ENCODE data around the gene ADARB2.
A peak's percentile ranks its signal among the peaks of the same experiment; 100 is the strongest.

ADARB2 gene

DNA sequence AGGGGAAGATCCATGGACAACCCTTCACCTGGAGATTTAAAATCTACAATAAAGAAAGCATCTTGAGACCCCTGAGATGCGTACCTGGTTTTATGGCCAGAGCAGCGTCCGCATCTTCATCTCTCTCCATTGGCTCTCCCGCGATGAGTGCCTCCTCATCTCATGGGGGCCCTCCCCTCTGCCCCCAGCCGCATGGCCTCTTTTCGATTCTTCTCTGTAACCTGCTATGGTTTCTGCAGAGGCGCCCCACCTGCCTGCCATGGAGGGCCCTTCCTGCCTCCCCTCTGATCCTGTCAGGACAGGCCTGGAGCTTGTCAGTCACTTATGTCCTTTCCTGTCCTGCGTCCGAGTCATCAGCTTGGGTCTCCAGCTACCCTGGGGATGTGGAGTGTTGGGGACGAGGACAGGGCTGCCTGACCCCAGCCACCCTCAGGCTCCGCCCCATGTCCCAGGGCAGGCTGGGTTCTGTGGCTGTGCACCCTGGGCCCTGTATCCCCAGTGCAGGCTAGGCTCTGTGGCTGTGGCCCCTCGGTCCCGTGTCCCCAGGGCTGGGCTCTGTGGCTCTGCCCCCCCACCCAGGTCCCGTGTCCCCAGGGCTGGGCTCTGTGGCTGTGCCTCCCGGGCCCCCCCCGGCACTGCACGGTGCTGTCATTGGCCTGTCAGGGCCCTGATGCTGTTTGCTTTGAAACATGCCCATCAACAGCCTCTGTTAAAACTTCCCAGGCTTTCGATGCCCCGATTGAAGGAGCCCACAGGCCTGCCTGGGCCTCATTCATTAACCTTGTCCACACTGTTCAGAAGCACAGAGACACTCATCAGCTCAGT is 581.3 kb downstream of the ADARB2 start:
- WGBS, 2 donors (ENCODE audit: extremely low coverage in 2 of 2, insufficient read length in 2 of 2, insufficient replicate concordance in 1 of 2): no CpG with 5 or more reads among the region's 20 CpGs
- Histone ChIP-seq H2BK5ac (ENCODE audit: low read length) (peak overlapping the region; percentile 84), H3K27me3 (ENCODE audit: control insufficient read depth in 3 of 3, insufficient read depth in 3 of 3, low read depth in 1 of 3, low read length in 3 of 3) (peaks cover 0 to 21% (median 0%) of the 10 kb centered on the region in 3 experiments), H3K4me2 (ENCODE audit: insufficient read depth, low read length, poor library complexity, severe bottlenecking) (no peak overlapping the region), H3K9ac (ENCODE audit: low read depth, low read length, poor library complexity) (no peak overlapping the region), H4K91ac (ENCODE audit: low read depth, low read length, poor library complexity) (no peak overlapping the region), H3K27ac (replicated peaks; ENCODE audit: low read length) (no peak overlapping the region), H3K23ac (ENCODE audit: low read depth, low read length, poor library complexity) (peak overlapping the region; percentile 75), H4K8ac (ENCODE audit: low read depth, low read length) (no peak overlapping the region), H3K4me1 (ENCODE audit: control insufficient read depth in 2 of 2, insufficient read depth in 1 of 2, low read depth in 1 of 2, low read length in 2 of 2) (peaks cover 0 to 6% of the 10 kb centered on the region in 2 donors), H2AK5ac (ENCODE audit: low read depth, low read length) (peak overlapping the region; percentile 76), H3K4ac (ENCODE audit: low read length) (no peak overlapping the region), H2AFZ (ENCODE audit: low read length) (no peak overlapping the region), H3K36me3 (replicated peaks in 1 of 2; ENCODE audit: control insufficient read depth in 2 of 2, insufficient read depth in 2 of 2, low read length in 2 of 2) (no peaks in the 10 kb centered on the region), H3K4me3 (ENCODE audit: low read length in 2 of 2) (no peak overlapping the region), H2BK12ac (ENCODE audit: low read length) (no peak overlapping the region), H3K79me1 (ENCODE audit: low read depth, low read length) (no peaks in the 10 kb centered on the region), H2BK15ac (ENCODE audit: low read length) (no peak overlapping the region), H3K9me3 (replicated peaks in 1 of 2; ENCODE audit: control insufficient read depth in 2 of 2, insufficient read depth in 1 of 2, low read depth in 1 of 2, low read length in 2 of 2) (no peaks in the 10 kb centered on the region), H3K18ac (ENCODE audit: low read length) (peak overlapping the region; percentile 87), H3K14ac (ENCODE audit: low read length) (no peak overlapping the region), H2BK120ac (ENCODE audit: low read depth, low read length) (no peak overlapping the region)
- no peak for DNase-seq (ENCODE audit: low spot score)

DNA sequence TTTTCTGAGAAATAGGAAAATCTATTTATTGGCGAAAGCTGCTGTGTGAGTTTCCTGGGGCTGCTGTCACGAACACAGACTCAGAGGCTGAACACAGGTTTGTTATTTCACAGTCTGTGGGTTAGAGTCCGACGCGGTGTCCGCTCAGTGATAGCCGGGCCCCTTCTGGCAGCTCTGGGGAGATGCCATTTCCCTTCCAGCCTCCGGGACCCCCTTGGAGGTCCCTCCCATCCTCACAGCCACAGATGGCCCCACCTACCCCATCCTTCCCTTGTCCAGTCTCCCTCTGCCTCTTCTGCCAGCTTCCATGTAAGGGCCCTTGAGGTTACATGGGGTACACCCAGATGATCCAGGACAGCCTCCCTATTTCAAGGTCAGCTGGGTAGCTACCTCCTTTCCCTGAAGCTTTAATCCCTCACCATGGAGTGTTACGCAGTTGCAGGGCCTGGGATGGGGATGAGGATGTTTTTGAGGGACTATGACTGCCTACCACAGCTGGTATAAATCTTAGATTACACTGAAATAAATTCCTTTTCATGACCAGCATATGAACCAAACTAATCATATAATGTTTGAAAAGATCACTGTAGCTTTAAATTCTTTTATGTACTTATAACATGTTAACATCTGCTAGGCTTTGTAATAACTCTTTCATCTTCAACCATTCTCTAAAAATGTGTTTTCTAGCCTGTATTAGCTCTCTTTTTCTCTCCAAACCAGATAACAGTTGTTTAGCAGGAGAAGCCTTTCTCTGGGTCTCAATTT is 582.6 kb downstream of the ADARB2 start:
- Histone ChIP-seq H3K36me3 (replicated peaks in 1 of 2; ENCODE audit: control insufficient read depth in 2 of 2, insufficient read depth in 2 of 2, low read length in 2 of 2) (peaks cover 0 to 2% of the 10 kb centered on the region in 2 donors), H3K18ac (ENCODE audit: low read length) (no peak overlapping the region), H3K27ac (replicated peaks; ENCODE audit: low read length) (no peak overlapping the region), H3K9ac (ENCODE audit: low read depth, low read length, poor library complexity) (no peak overlapping the region), H3K4me3 (ENCODE audit: low read length in 2 of 2) (no peak overlapping the region), H2BK120ac (ENCODE audit: low read depth, low read length) (no peak overlapping the region), H2BK5ac (ENCODE audit: low read length) (no peak overlapping the region), H3K4me1 (ENCODE audit: control insufficient read depth in 2 of 2, insufficient read depth in 1 of 2, low read depth in 1 of 2, low read length in 2 of 2) (peaks cover 0 to 7% of the 10 kb centered on the region in 2 donors), H2BK12ac (ENCODE audit: low read length) (no peak overlapping the region), H3K23ac (ENCODE audit: low read depth, low read length, poor library complexity) (no peak overlapping the region), H2AFZ (ENCODE audit: low read length) (no peak overlapping the region), H3K4me2 (ENCODE audit: insufficient read depth, low read length, poor library complexity, severe bottlenecking) (no peak overlapping the region), H3K27me3 (ENCODE audit: control insufficient read depth in 3 of 3, insufficient read depth in 3 of 3, low read depth in 1 of 3, low read length in 3 of 3) (peaks cover 0 to 21% (median 0%) of the 10 kb centered on the region in 3 experiments), H3K4ac (ENCODE audit: low read length) (no peak overlapping the region), H2BK15ac (ENCODE audit: low read length) (no peak overlapping the region), H3K79me1 (ENCODE audit: low read depth, low read length) (no peaks in the 10 kb centered on the region), H3K14ac (ENCODE audit: low read length) (no peak overlapping the region), H2AK5ac (ENCODE audit: low read depth, low read length) (no peak overlapping the region), H4K91ac (ENCODE audit: low read depth, low read length, poor library complexity) (no peak overlapping the region), H3K9me3 (replicated peaks in 1 of 2; ENCODE audit: control insufficient read depth in 2 of 2, insufficient read depth in 1 of 2, low read depth in 1 of 2, low read length in 2 of 2) (no peaks in the 10 kb centered on the region), H4K8ac (ENCODE audit: low read depth, low read length) (no peak overlapping the region)
- no CpG with 5 or more reads among the region's 9 CpGs for WGBS, 2 donors (ENCODE audit: extremely low coverage in 2 of 2, insufficient read length in 2 of 2, insufficient replicate concordance in 1 of 2)
- DNase-seq (ENCODE audit: low spot score): no peak

- Histone ChIP-seq H3K4me3 (ENCODE audit: low read length in 2 of 2) (no peak overlapping the region), H4K8ac (ENCODE audit: low read depth, low read length) (no peak overlapping the region), H3K4ac (ENCODE audit: low read length) (no peak overlapping the region), H3K14ac (ENCODE audit: low read length) (no peak overlapping the region), H2BK12ac (ENCODE audit: low read length) (no peak overlapping the region), H3K4me1 (ENCODE audit: control insufficient read depth in 2 of 2, insufficient read depth in 1 of 2, low read depth in 1 of 2, low read length in 2 of 2) (peaks cover 0 to 7% of the 10 kb centered on the region in 2 donors), H3K23ac (ENCODE audit: low read depth, low read length, poor library complexity) (no peak overlapping the region), H3K27ac (replicated peaks; ENCODE audit: low read length) (no peak overlapping the region), H2AFZ (ENCODE audit: low read length) (no peak overlapping the region), H2BK120ac (ENCODE audit: low read depth, low read length) (no peak overlapping the region), H4K91ac (ENCODE audit: low read depth, low read length, poor library complexity) (no peak overlapping the region), H3K36me3 (replicated peaks in 1 of 2; ENCODE audit: control insufficient read depth in 2 of 2, insufficient read depth in 2 of 2, low read length in 2 of 2) (peaks cover 0 to 2% of the 10 kb centered on the region in 2 donors), H3K27me3 (ENCODE audit: control insufficient read depth in 3 of 3, insufficient read depth in 3 of 3, low read depth in 1 of 3, low read length in 3 of 3) (peaks cover 0 to 21% (median 0%) of the 10 kb centered on the region in 3 experiments), H2BK15ac (ENCODE audit: low read length) (no peak overlapping the region), H3K4me2 (ENCODE audit: insufficient read depth, low read length, poor library complexity, severe bottlenecking) (no peak overlapping the region), H2BK5ac (ENCODE audit: low read length) (no peak overlapping the region), H3K79me1 (ENCODE audit: low read depth, low read length) (no peaks in the 10 kb centered on the region), H3K9me3 (replicated peaks in 1 of 2; ENCODE audit: control insufficient read depth in 2 of 2, insufficient read depth in 1 of 2, low read depth in 1 of 2, low read length in 2 of 2) (no peaks in the 10 kb centered on the region), H3K9ac (ENCODE audit: low read depth, low read length, poor library complexity) (no peak overlapping the region), H2AK5ac (ENCODE audit: low read depth, low read length) (no peak overlapping the region), H3K18ac (ENCODE audit: low read length) (peak overlapping the region; percentile 31)
- DNase-seq (ENCODE audit: low spot score): no peak
- WGBS, 2 donors (ENCODE audit: extremely low coverage in 2 of 2, insufficient read length in 2 of 2, insufficient replicate concordance in 1 of 2): no CpG with 5 or more reads among the region's 20 CpGs
Measured at GRCh38 chr10:1153805-1154351, 583.4 kb downstream of the ADARB2 start.
